PC-3 (cell line): ENCODE results near the gene STRIP1.

Experiments used
- EZH2 ChIP-seq: fragments of 300-600 bp; sonication (generic); IDR thresholded peaks from one replicate; pipeline ENCODE4 v1.6.1; 2017; ENCODE audit warnings: antibody characterized with exemption, mild to moderate bottlenecking, low read length; ENCODE audit not compliant: unreplicated experiment
- EZH2phosphoT487 ChIP-seq: fragments of 300-600 bp; sonication (generic); IDR thresholded peaks from 2 replicates; pipeline ENCODE4 v1.6.1; 2018; ENCODE audit warnings: mild to moderate bottlenecking, antibody characterized with exemption, low read length, borderline replicate concordance
- TF ChIP-seq, protein P1 (sequence below): fragments of 300-600 bp; sonication (generic); conservative IDR thresholded peaks from 2 replicates; pipeline ENCODE4 v1.5.1; 2017; ENCODE audit warnings: antibody characterized with exemption, low read depth, mild to moderate bottlenecking, low read length

DNA sequence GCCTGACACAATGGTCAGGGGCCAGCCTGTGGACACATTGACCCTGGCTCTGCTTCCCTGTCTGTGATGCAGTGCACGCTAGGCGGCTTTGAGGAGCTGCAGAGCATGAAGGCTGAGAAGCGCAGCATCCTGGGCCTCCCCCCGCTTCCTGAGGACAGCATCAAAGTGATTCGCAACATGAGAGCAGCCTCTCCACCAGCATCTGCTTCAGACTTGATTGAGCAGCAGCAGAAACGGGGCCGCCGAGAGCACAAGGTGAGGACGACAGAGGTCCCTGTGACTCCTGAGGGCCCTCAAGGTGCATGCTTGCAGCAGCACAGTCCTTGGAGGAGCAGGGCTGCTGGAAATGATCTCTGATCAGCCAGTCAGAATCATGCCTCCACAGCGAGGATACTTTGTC, 8.6 kb downstream of the STRIP1 start:
- TF ChIP-seq, protein P1, sequence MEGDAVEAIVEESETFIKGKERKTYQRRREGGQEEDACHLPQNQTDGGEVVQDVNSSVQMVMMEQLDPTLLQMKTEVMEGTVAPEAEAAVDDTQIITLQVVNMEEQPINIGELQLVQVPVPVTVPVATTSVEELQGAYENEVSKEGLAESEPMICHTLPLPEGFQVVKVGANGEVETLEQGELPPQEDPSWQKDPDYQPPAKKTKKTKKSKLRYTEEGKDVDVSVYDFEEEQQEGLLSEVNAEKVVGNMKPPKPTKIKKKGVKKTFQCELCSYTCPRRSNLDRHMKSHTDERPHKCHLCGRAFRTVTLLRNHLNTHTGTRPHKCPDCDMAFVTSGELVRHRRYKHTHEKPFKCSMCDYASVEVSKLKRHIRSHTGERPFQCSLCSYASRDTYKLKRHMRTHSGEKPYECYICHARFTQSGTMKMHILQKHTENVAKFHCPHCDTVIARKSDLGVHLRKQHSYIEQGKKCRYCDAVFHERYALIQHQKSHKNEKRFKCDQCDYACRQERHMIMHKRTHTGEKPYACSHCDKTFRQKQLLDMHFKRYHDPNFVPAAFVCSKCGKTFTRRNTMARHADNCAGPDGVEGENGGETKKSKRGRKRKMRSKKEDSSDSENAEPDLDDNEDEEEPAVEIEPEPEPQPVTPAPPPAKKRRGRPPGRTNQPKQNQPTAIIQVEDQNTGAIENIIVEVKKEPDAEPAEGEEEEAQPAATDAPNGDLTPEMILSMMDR, result no peak
- TF ChIP-seq EZH2, result no peak
- TF ChIP-seq EZH2phosphoT487, result no peak
